Ovary (tissue), 9 donors: ENCODE results near the gene RNF14. TPM values are rescaled to one million over a fixed set of nuclear protein-coding genes. Genes with fewer than 3 reads are reported as not detected.

Source experiments
- DNase-seq, 5 donors: peaks; one replicate each; pipeline ENCODE4 v3.0.0-alpha.2; 2019 to 2020
- H3K27ac ChIP-seq, 2 donors: fragments of 200-600 bp; one replicate each; pipeline versions ENCODE4 v1.5.1 to v1.8.0; 2019 to 2022
- H3K27me3 ChIP-seq: fragments of 200-600 bp; one replicate; pipeline ENCODE4 v1.8.0; 2022
- H3K36me3 ChIP-seq: fragments of 200-600 bp; sonication (generic); one replicate; pipeline ENCODE4 v1.5.1; 2019
- H3K4me1 ChIP-seq: one replicate; pipeline ENCODE4 v1.8.1; 2013; ENCODE audit warnings: mild to moderate bottlenecking, moderate library complexity; ENCODE audit not compliant: insufficient read depth
- H3K4me3 ChIP-seq: fragments of 200-600 bp; sonication (generic); one replicate; pipeline ENCODE4 v1.5.1; 2017
- H3K9me3 ChIP-seq, 2 donors: fragments of 200-600 bp in 1 of 2; sonication (generic) in 1 of 2; one replicate each; pipeline versions ENCODE4 v1.5.1 to v1.8.1; 2013 to 2019; ENCODE audit warnings: mild to moderate bottlenecking in 1 of 2, moderate library complexity in 1 of 2
- CTCF ChIP-seq, 3 donors: fragments of 450-650 bp in 2 of 3; fragments of 200-600 bp in 1 of 3; IDR thresholded peaks; one replicate each; pipeline versions ENCODE4 v1.5.1 to v1.8.0; 2016 to 2022; ENCODE audit warnings: antibody characterized with exemption in 3 of 3, mild to moderate bottlenecking in 1 of 3
- EP300 ChIP-seq: sonication (generic); formaldehyde crosslinking; IDR thresholded peaks from one replicate; pipeline ENCODE4 v1.6.1; 2017; ENCODE audit warnings: antibody characterized with exemption
- POLR2A ChIP-seq: fragments of 450-650 bp; IDR thresholded peaks from one replicate; pipeline ENCODE4 v1.6.1; 2017; ENCODE audit warnings: antibody characterized with exemption, mild to moderate bottlenecking, moderate library complexity
- WGBS, 3 donors: extraction: QIAGEN DNeasy Blood & Tissue Kit in 1 of 3; methylation state at CpG; one replicate each; pipeline versions ENCODE4 v1.1.5 to v1.1.7; 2013 to 2017; 5-methylcytosine and 5-hydroxymethylcytosine counted together
- intact Hi-C, 4 donors: fragments of 100-400 bp; cut with DNase I; formaldehyde crosslinking; loops; one replicate each; pipeline versions ENCODE4 v1.11.0 to v1.15.1; 2022 to 2023
- polyA plus RNA-seq, 2 donors: library from polyadenylated mRNA; stranded (reverse); fragments of 200-250 nt in 1 of 2; fragments of 350-450 nt in 1 of 2; fragmentation: Illumina TruSeq in 1 of 2; extraction: RNeasy Lipid Tissue Mini Kit (QIAGEN cat#74804) in 1 of 2; gene quantifications; one replicate each; pipeline ENCODE4 v1.2.3, GENCODE V29; 2013 to 2014
- total RNA-seq, 7 donors: library from RNA; depleted of rRNA in 2 of 7; stranded (reverse); fragments of >200 nt in 2 of 7; fragmentation: NEBNext Ultra II Directional in 3 of 7; extraction: Animal tissue kit (Norgen Biotek cat#: 25700) in 3 of 7; gene quantifications; one replicate each; pipeline versions ENCODE4 v1.1.0 to v1.2.4, GENCODE V29; 2016 to 2023
- donor health status: DM: no; HTN: no; CAD: no; lungs with moderate emphysema.
- donor health status: DM: no; HTN: no; CAD: no.
- donor health status: Bipolar disorder and iron deficiency.
- donor health status: DM: yes; HTN: yes; CAD: no.
- donor health status: DM: no; HTN: no; CAD: no.
- donor health status: DM: yes; HTN: yes; CAD: no.

RNF14 gene
- total and polyA plus RNA-seq, 9 donors: 26.0 to 74.9 (median 42.6) TPM

- H3K36me3 ChIP-seq: no peaks in the 10 kb centered on the region
Measured at GRCh38 chr5:141976176-141976575, 7.3 kb downstream of the RNF14 start.

GRCh38 chr5:141978389-141978788 lies 9.5 kb downstream of the RNF14 start:
- Histone ChIP-seq H3K27ac (no peak overlapping the region), H3K36me3 (no peaks in the 10 kb centered on the region)

More at GRCh38 chr5:141976176-141976575, 7.3 kb downstream of the RNF14 start:
- Histone ChIP-seq H3K27ac (no peak overlapping the region), H3K27me3 (no peaks in the 10 kb centered on the region), H3K4me3 (no peak overlapping the region), H3K9me3 (no peaks in the 10 kb centered on the region), H3K4me1 (no peaks in the 10 kb centered on the region)
- intact Hi-C loops: no loop called here
- no peak for DNase-seq
- 89 to 95% (median 90%) methylated on average over 6 of the region's 6 CpGs for WGBS, 3 donors
- TF ChIP-seq POLR2A (no peak), EP300 (no peak), CTCF (IDR thresholded peaks at IDR 0.05) (no peak)

GRCh38 chr5:141982626-141983025 lies 13.7 kb downstream of the RNF14 start:
- no peak for DNase-seq
- 48 to 73% (median 49%) methylated on average over 2 of the region's 2 CpGs for WGBS, 3 donors
- H3K4me3 ChIP-seq: no peak overlapping the region

More at GRCh38 chr5:141978389-141978788, 9.5 kb downstream of the RNF14 start:
- Histone ChIP-seq H3K27me3 (no peaks in the 10 kb centered on the region), H3K4me1 (no peaks in the 10 kb centered on the region), H3K4me3 (no peak overlapping the region), H3K9me3 (no peaks in the 10 kb centered on the region)
- DNase-seq: no peak
- no peak for TF ChIP-seq POLR2A
- no peak for TF ChIP-seq EP300
- TF ChIP-seq CTCF (IDR thresholded peaks at IDR 0.05): no peak
- intact Hi-C loops: no loop called here

GRCh38 chr5:141986072-141986471 lies 17.2 kb downstream of the RNF14 start:
- no peaks in the 10 kb centered on the region for H3K36me3 ChIP-seq
- no peak overlapping the region for H3K27ac ChIP-seq
- no peak overlapping the region for H3K4me3 ChIP-seq
- H3K4me1 ChIP-seq: no peaks in the 10 kb centered on the region
- no peaks in the 10 kb centered on the region for H3K9me3 ChIP-seq
- DNase-seq: no peak
- TF ChIP-seq EP300: no peak
- TF ChIP-seq CTCF (IDR thresholded peaks at IDR 0.05): no peak
- no peak for TF ChIP-seq POLR2A
- intact Hi-C loops: no loop called here
- H3K27me3 ChIP-seq: no peaks in the 10 kb centered on the region

More at GRCh38 chr5:141982626-141983025, 13.7 kb downstream of the RNF14 start:
- H3K4me1 ChIP-seq: no peaks in the 10 kb centered on the region
- intact Hi-C loops: no loop called here
- TF ChIP-seq CTCF (IDR thresholded peaks at IDR 0.05) (no peak), POLR2A (no peak)
- no peaks in the 10 kb centered on the region for H3K9me3 ChIP-seq
- no peak overlapping the region for H3K27ac ChIP-seq
- H3K36me3 ChIP-seq: no peaks in the 10 kb centered on the region
- H3K27me3 ChIP-seq: no peaks in the 10 kb centered on the region

- intact Hi-C loops: no loop called here
- WGBS, 3 donors: 0 to 51% (median 3%) methylated on average over 1 of the region's 1 CpG
- Histone ChIP-seq H3K4me1 (no peaks in the 10 kb centered on the region), H3K27ac (no peak overlapping the region), H3K27me3 (no peaks in the 10 kb centered on the region), H3K9me3 (no peaks in the 10 kb centered on the region), H3K36me3 (no peaks in the 10 kb centered on the region), H3K4me3 (no peak overlapping the region)
- DNase-seq: no peak
- TF ChIP-seq POLR2A (no peak), CTCF (IDR thresholded peaks at IDR 0.05) (no peak), EP300 (no peak)
Measured at GRCh38 chr5:141989720-141990119, 20.8 kb downstream of the RNF14 start.
